K562 (cell line): ENCODE measurements around the gene UBE3D. TPM values are rescaled to one million over a fixed set of nuclear protein-coding genes. Genes with fewer than 3 reads are reported as not detected.

Experiments used
- ATAC-seq: fragments of 200-7000 bp; cut with Tn5 transposase; 3 replicates; pipeline ENCODE4 v1.9.1; 2020; ENCODE audit warnings: moderate library complexity
- BruUV-seq: library from RNA; stranded (reverse); fragments of 400-500 nt; replicated peaks from 2 replicates; lab custom pipeline; 2021; lab: Mats Ljungman, UMichigan
- CTCF ChIA-PET: fragments of 300-600 bp; formaldehyde crosslinking; extraction: SDS; loops from one replicate; lab custom pipeline; 2021; ENCODE audit warnings: low intra/inter-chr PET ratio; lab: Yijun Ruan, JAX
- POLR2A ChIA-PET: fragments of 300-600, 350-650 bp; sonication (Branson Sonifier 250); formaldehyde crosslinking; extraction: SDS; loops from one replicate; lab custom pipeline; 2021; ENCODE audit warnings: antibody characterized with exemption, inconsistent platforms; lab: Yijun Ruan, JAX
- DNase-seq, 4 experiments: peaks; one replicate each; pipeline versions ENCODE4 v3.0.0 to v3.0.0-alpha.2; 2011 to 2018; ENCODE audit warnings: low spot score in 3 of 4, mixed read lengths in 3 of 4; ENCODE audit errors: extremely low read depth in 1 of 4
- FAIRE-seq: peaks from 2 replicates; lab custom pipeline; 2011; peaks lifted over from hg19 to GRCh38; lab: Jason Lieb, UNC
- H2AFZ ChIP-seq: 2 replicates; pipeline ENCODE4 v1.6.0; 2011; ENCODE audit warnings: low read depth, low read length, control low read depth, inconsistent platforms
- H3K27ac ChIP-seq: fragments of 200-600 bp; 3 replicates; pipeline ENCODE4 v1.8.0; 2011; ENCODE audit warnings: low read depth, mild to moderate bottlenecking, control low read depth, inconsistent platforms, low read length, moderate library complexity, mixed read lengths; ENCODE audit errors: extremely low read depth
- H3K27me3 ChIP-seq, 2 experiments: fragments of 300-600 bp in 1 of 2; 2 replicates in 1 of 2; 3 replicates in 1 of 2; pipeline versions ENCODE4 v1.6.0 to v1.8.0; 2011; ENCODE audit warnings: inconsistent platforms in 2 of 2, low read length in 2 of 2, mild to moderate bottlenecking in 1 of 2, mixed read lengths in 1 of 2, moderate library complexity in 1 of 2; ENCODE audit not compliant: control insufficient read depth in 2 of 2, insufficient read depth in 2 of 2
- H3K36me3 ChIP-seq: fragments of 300-600 bp; 3 replicates; pipeline ENCODE4 v1.8.0; 2011; ENCODE audit warnings: mild to moderate bottlenecking, low read length, inconsistent platforms; ENCODE audit not compliant: control insufficient read depth, insufficient read depth
- H3K4me1 ChIP-seq, 2 experiments: fragments of 200-600 bp in 1 of 2; replicated peaks in 1 of 2; 2 replicates in 1 of 2; 3 replicates in 1 of 2; pipeline versions ENCODE4 v1.5.1 to v1.8.0; 2011; ENCODE audit warnings: inconsistent platforms in 2 of 2, low read length in 2 of 2, mild to moderate bottlenecking in 1 of 2, mixed read lengths in 1 of 2, moderate library complexity in 1 of 2; ENCODE audit not compliant: control insufficient read depth in 2 of 2, insufficient read depth in 2 of 2
- H3K4me2 ChIP-seq: 2 replicates; pipeline ENCODE4 v1.6.1; 2011; ENCODE audit warnings: low read length, control low read depth, inconsistent platforms, mixed read lengths; ENCODE audit not compliant: insufficient read depth
- H3K4me3 ChIP-seq: fragments of 200-600 bp; sonication (generic), shearing (Covaris generic); 2 replicates; pipeline ENCODE4 v1.5.1; 2016; ENCODE audit warnings: control low read depth, inconsistent platforms
- H3K79me2 ChIP-seq: fragments of 200-600 bp; 3 replicates; pipeline ENCODE4 v1.8.0; 2011; ENCODE audit warnings: low read length, inconsistent platforms; ENCODE audit not compliant: control insufficient read depth, insufficient read depth
- H3K9ac ChIP-seq, 2 experiments: 2 replicates each; pipeline versions ENCODE4 v1.6.0 to v1.6.1; 2011; ENCODE audit warnings: low read depth in 2 of 2, low read length in 2 of 2, control low read depth in 1 of 2, inconsistent platforms in 1 of 2, mild to moderate bottlenecking in 1 of 2, mixed read lengths in 1 of 2; ENCODE audit not compliant: insufficient read depth in 1 of 2
- H3K9me1 ChIP-seq: one replicate; pipeline ENCODE4 v1.6.0; 2011; ENCODE audit warnings: inconsistent platforms, mild to moderate bottlenecking, low read length, moderate library complexity; ENCODE audit not compliant: control insufficient read depth, insufficient read depth
- H3K9me3 ChIP-seq: replicated peaks from 2 replicates; pipeline ENCODE4 v1.5.1; 2011; ENCODE audit warnings: low read depth, low read length, inconsistent platforms; ENCODE audit not compliant: control insufficient read depth, insufficient read depth
- H4K20me1 ChIP-seq: replicated peaks from 2 replicates; pipeline ENCODE4 v1.6.1; 2011; ENCODE audit warnings: low read length, inconsistent platforms, mixed read lengths; ENCODE audit not compliant: control insufficient read depth, insufficient read depth
- CBFA2T2 ChIP-seq: fragments of 450-650 bp; conservative IDR thresholded peaks from 2 replicates; pipeline ENCODE4 v1.6.1; 2017; ENCODE audit warnings: mild to moderate bottlenecking
- CBFA2T3 ChIP-seq: fragments of 450-650 bp; IDR thresholded peaks from 2 replicates; pipeline ENCODE4 v1.6.1; 2017
- CHD2 ChIP-seq: IDR thresholded peaks from 2 replicates; pipeline ENCODE4 v1.6.1; 2011; ENCODE audit warnings: low read depth, low read length
- CXXC5 ChIP-seq: fragments of 250-450 bp; sonication (Bioruptor Pico); IDR thresholded peaks from 2 replicates; pipeline ENCODE4 v1.8.0; 2022; ENCODE audit warnings: inconsistent platforms, mild to moderate bottlenecking, moderate library complexity
- ETV6 ChIP-seq, 3 experiments: fragments of 150-350 bp in 1 of 3; sonication (generic) in 1 of 3; formaldehyde crosslinking in 1 of 3; IDR thresholded peaks; 2 replicates each; pipeline versions ENCODE4 v1.6.1 to v1.8.0; 2014 to 2022; ENCODE audit warnings: borderline replicate concordance in 2 of 3, low read depth in 2 of 3, antibody characterized with exemption in 1 of 3, low read length in 1 of 3, mild to moderate bottlenecking in 1 of 3, missing genetic modification reagents in 1 of 3
- HDAC2 ChIP-seq: fragments of 450-650 bp; IDR thresholded peaks from 2 replicates; pipeline ENCODE4 v1.6.1; 2016; ENCODE audit warnings: mild to moderate bottlenecking
- KDM1A ChIP-seq, 2 experiments: fragments of 450-650 bp; IDR thresholded peaks; 2 replicates each; pipeline ENCODE4 v1.6.1; 2016; ENCODE audit warnings: mild to moderate bottlenecking in 2 of 2
- KDM5B ChIP-seq: fragments of 200-600 bp; sonication (generic); IDR thresholded peaks from 2 replicates; pipeline ENCODE4 v1.6.1; 2012; ENCODE audit warnings: low read depth, mild to moderate bottlenecking, moderate library complexity, low read length, control low read depth, inconsistent platforms; ENCODE audit not compliant: insufficient replicate concordance
- MEF2A ChIP-seq: IDR thresholded peaks from 2 replicates; pipeline ENCODE4 v1.6.1; 2011; ENCODE audit warnings: low read depth, mild to moderate bottlenecking, low read length, moderate library complexity; ENCODE audit not compliant: control insufficient read depth
- MEIS2 ChIP-seq: fragments of 450-650 bp; IDR thresholded peaks from 2 replicates; pipeline ENCODE4 v1.6.1; 2014; ENCODE audit warnings: mild to moderate bottlenecking; ENCODE audit not compliant: partially characterized antibody
- MNT ChIP-seq, 2 experiments: fragments of 450-650 bp; conservative IDR thresholded peaks; 2 replicates each; pipeline ENCODE4 v1.6.1; 2017; ENCODE audit warnings: mild to moderate bottlenecking in 2 of 2, moderate library complexity in 2 of 2
- PKNOX1 ChIP-seq: fragments of 450-650 bp; IDR thresholded peaks from 2 replicates; pipeline ENCODE4 v1.6.1; 2016
- RBM34 ChIP-seq: fragments of 200-400 bp; formaldehyde crosslinking; IDR thresholded peaks from 2 replicates; pipeline ENCODE4 v1.6.1; 2018; ENCODE audit warnings: low read length, borderline replicate concordance; ENCODE audit not compliant: insufficient read depth
- RCOR1 ChIP-seq, 2 experiments: IDR thresholded peaks; 2 replicates each; pipeline ENCODE4 v1.6.1; 2012; ENCODE audit warnings: low read depth in 2 of 2, low read length in 2 of 2, borderline replicate concordance in 1 of 2, improper control_type of control experiment in 1 of 2
- SMAD4 ChIP-seq: fragments of 250-450 bp; sonication (Bioruptor Pico); conservative IDR thresholded peaks from 2 replicates; pipeline ENCODE4 v1.8.0; 2021; ENCODE audit warnings: inconsistent platforms, mild to moderate bottlenecking, moderate library complexity
- SOX6 ChIP-seq: fragments of 450-650 bp; IDR thresholded peaks from 2 replicates; pipeline ENCODE4 v1.6.1; 2014; ENCODE audit warnings: mild to moderate bottlenecking
- STAG1 ChIP-seq: sonication (generic); formaldehyde crosslinking; IDR thresholded peaks from 2 replicates; pipeline ENCODE4 v1.5.0; 2020; ENCODE audit warnings: missing genetic modification reagents, borderline replicate concordance
- TEAD4 ChIP-seq, 2 experiments: sonication (generic) in 1 of 2; formaldehyde crosslinking in 1 of 2; IDR thresholded peaks; 2 replicates each; pipeline versions ENCODE4 v1.6.1 to v1.8.0; 2012 to 2022; ENCODE audit warnings: borderline replicate concordance in 1 of 2, inconsistent platforms in 1 of 2, low read length in 1 of 2, mild to moderate bottlenecking in 1 of 2, missing genetic modification reagents in 1 of 2
- U2AF1 ChIP-seq: fragments of 200-400 bp; formaldehyde crosslinking; optimal IDR thresholded peaks from 2 replicates; pipeline ENCODE3; 2017; ENCODE audit warnings: mild to moderate bottlenecking, low read depth, low read length, moderate library complexity
- WGBS: fragments of 100-300 bp; shearing (Covaris generic); methylation state at CpG from one replicate; pipeline ENCODE4 v1.1.6; 2016; ENCODE audit warnings: low coverage, mixed read lengths; ENCODE audit not compliant: insufficient coverage; ENCODE audit errors: missing lambda C conversion rate; 5-methylcytosine and 5-hydroxymethylcytosine counted together
- in situ Hi-C: fragments of 300-500 bp; cut with MboI; formaldehyde crosslinking; loops from 4 replicates; pipeline ENCODE4 v1.15.0; 2018; ENCODE audit warnings: inconsistent platforms, mixed read lengths
- intact Hi-C: fragments of 100-400 bp; cut with micrococcal nuclease; formaldehyde crosslinking; loops from 2 replicates; pipeline ENCODE4 v1.14.2; 2022
- polyA plus RNA-seq, 8 experiments: library from polyadenylated mRNA; depleted of rRNA in 4 of 8; stranded (reverse) in 5 of 8; unstranded in 3 of 8; fragments of >200 nt; fragmentation: Nextera tagmentation in 2 of 8; fragmentation: Illumina TruSeq in 1 of 8; extraction: Ambion mirVana in 2 of 8; extraction: Trizol in 1 of 8; gene quantifications; 2 replicates each; pipeline versions ENCODE4 v1.2.1 to v1.2.3, GENCODE V29; 2011 to 2014; ENCODE audit warnings: inconsistent platforms in 1 of 8, missing spikeins in 1 of 8
- total RNA-seq, 7 experiments: library from RNA; depleted of rRNA in 6 of 7; stranded (reverse); fragments of >200 nt in 6 of 7; fragmentation: Illumina TruSeq in 2 of 7; extraction: Trizol in 2 of 7; gene quantifications; 2 replicates each; pipeline versions ENCODE4 v1.2.1 to v1.2.3, GENCODE V29; 2011 to 2021; ENCODE audit warnings: low replicate concordance in 1 of 7

UBE3D gene
- total and polyA plus RNA-seq, 9 of the 15 experiments (the other 6 are each of a cell fraction or from before 2014, with no cell fraction given): 9.4 to 17.6 (median 11.9) TPM

- in situ Hi-C loops: no loop called here
- no peak for FAIRE-seq
- no peak overlapping the region for H3K4me3 ChIP-seq
- H3K36me3 ChIP-seq: no peaks in the 10 kb centered on the region
- no TSS peak for BruUV-seq
- H3K27me3 ChIP-seq: no peaks in the 10 kb centered on the region
- no peaks in the 10 kb centered on the region for H3K9me1 ChIP-seq
- H4K20me1 ChIP-seq: no peaks in the 10 kb centered on the region
- peaks cover 0 to 5% of the 10 kb centered on the region in 2 experiments; a peak in 3 of 5 replicates for H3K4me1 ChIP-seq
- ATAC-seq: peak; percentile 58; the same call in 2 of the 3 replicates
- no peak overlapping the region for H2AFZ ChIP-seq
- 8% methylated on average over 2 of the region's 2 CpGs for WGBS
- CTCF ChIA-PET: no interaction called here
- no peaks in the 10 kb centered on the region for H3K79me2 ChIP-seq
- H3K4me2 ChIP-seq: no peak overlapping the region
- intact Hi-C loops: loop anchor here (10.0 kb wide), 1 partner anchor 172 kb away; no protein-coding TSS in a partner anchor
- H3K9me3 ChIP-seq: no peaks in the 10 kb centered on the region
- no peak for DNase-seq
- H3K9ac ChIP-seq: no peak overlapping the region
- no peak overlapping the region for H3K27ac ChIP-seq
- POLR2A ChIA-PET: interaction anchor here (1.4 to 1.6 kb wide), 2 partner anchors 9 to 14 kb away, joined by 3 to 4 read pairs; no protein-coding TSS in a partner anchor
- peak in 1 of 2 experiments; percentile 91; a peak in 2 of 4 replicates for TF ChIP-seq RCOR1 (IDR thresholded peaks at IDR 0.05; ENCODE audit: borderline replicate concordance in 1 of 2, low read depth in 2 of 2, low read length in 2 of 2)
- TF ChIP-seq HDAC2: peak; percentile 78; the same call in 1 of the 2 replicates
- no peak for TF ChIP-seq KDM5B
- TF ChIP-seq SMAD4 (CRISPR knock-in tag): peak; percentile 67; the same call in 1 of the 2 replicates
- no peak for TF ChIP-seq STAG1 (CRISPR knock-in tag)
- TF ChIP-seq MNT (conservative IDR thresholded peaks at IDR 0.05): no peak
- TF ChIP-seq CXXC5 (CRISPR knock-in tag): peak; percentile 41; the same call in 1 of the 2 replicates
- TF ChIP-seq TEAD4 (IDR thresholded peaks at IDR 0.05; ENCODE audit: low read length): 0 out of 2 replicates have a peak, but pooled peaks have one; percentile 20
- TF ChIP-seq TEAD4 (CRISPR knock-in tag; IDR thresholded peaks at IDR 0.05; ENCODE audit: borderline replicate concordance): no peak
- 0 out of 2 replicates have a peak, but pooled peaks have one; percentile 10 for TF ChIP-seq SOX6
- TF ChIP-seq MEF2A: no peak
- no peak for TF ChIP-seq U2AF1
- TF ChIP-seq CBFA2T3: peak; percentile 72
- TF ChIP-seq KDM1A (IDR thresholded peaks at IDR 0.05): peak; percentile 85 to 89
- no peak for TF ChIP-seq ETV6 (IDR thresholded peaks at IDR 0.05; ENCODE audit: borderline replicate concordance in 1 of 2, low read depth in 2 of 2, low read length in 1 of 2)
- TF ChIP-seq ETV6 (CRISPR knock-in tag; IDR thresholded peaks at IDR 0.05; ENCODE audit: borderline replicate concordance): no peak
- peak; percentile 89 for TF ChIP-seq MEIS2
- peak; percentile 27; the same call in 1 of the 2 replicates for TF ChIP-seq PKNOX1
- TF ChIP-seq RBM34: no peak
- peak; percentile 42; the same call in 1 of the 2 replicates for TF ChIP-seq CBFA2T2
- no peak for TF ChIP-seq CHD2
Observed at GRCh38 chr6:82882363-82883023, 183.1 kb downstream of the UBE3D start.
